ENCODE data around the gene TECR. TPM values are rescaled to one million over a fixed set of nuclear protein-coding genes. Genes with fewer than 3 reads are reported as not detected.

Gene TECR
- total and polyA plus RNA-seq, 2 of the 13 experiments (the other 11 are each of a cell fraction or from before 2014, with no cell fraction given) = 54.9 to 121 TPM

GRCh38 chr19:14571695-14572490, 42.5 kb downstream of the TECR start, which contains the start of gene NDUFB7 (continued):
- TF ChIP-seq SIX4 (CRISPR knock-in tag; IDR thresholded peaks at IDR 0.05) = peak; percentile 55; the same call in 1 of the 2 replicates
- no peak for TF ChIP-seq ATRX (CRISPR knock-in tag; IDR thresholded peaks at IDR 0.05; ENCODE audit: borderline replicate concordance)
- TF ChIP-seq POLR2A (IDR thresholded peaks at IDR 0.05; ENCODE audit: insufficient read depth in 1 of 2, low read depth in 2 of 2, low read length in 2 of 2) = peak; percentile 85 to 91
- TF ChIP-seq KAT2B (IDR thresholded peaks at IDR 0.05; ENCODE audit: borderline replicate concordance, low read depth, low read length) = no peak
- TF ChIP-seq PRMT3 (CRISPR knock-in tag; IDR thresholded peaks at IDR 0.05; ENCODE audit: borderline replicate concordance, low read depth) = no peak
- peak; percentile 58 for TF ChIP-seq DR1 (CRISPR knock-in tag; IDR thresholded peaks at IDR 0.05)
- no peak for TF ChIP-seq ARNT2 (CRISPR knock-in tag; IDR thresholded peaks at IDR 0.05; ENCODE audit: low read depth)
- no peak for TF ChIP-seq PLRG1 (conservative IDR thresholded peaks at IDR 0.05)
- TF ChIP-seq MED8 (CRISPR knock-in tag; IDR thresholded peaks at IDR 0.05; ENCODE audit: insufficient replicate concordance) = peak; percentile 61
- peak; percentile 78; the same call in 1 of the 2 replicates for TF ChIP-seq ZNF772 (CRISPR knock-in tag; IDR thresholded peaks at IDR 0.05)
- 0 out of 2 replicates have a peak, but pooled peaks have one; percentile 41 for TF ChIP-seq ZNF550 (CRISPR knock-in tag; IDR thresholded peaks at IDR 0.05; ENCODE audit: borderline replicate concordance)
- TF ChIP-seq ZNF776 (CRISPR knock-in tag; IDR thresholded peaks at IDR 0.05) = no peak
- no peak for TF ChIP-seq ZBTB1 (CRISPR knock-in tag; IDR thresholded peaks at IDR 0.05; ENCODE audit: borderline replicate concordance)
- no peak for TF ChIP-seq NR1H2 (CRISPR knock-in tag; IDR thresholded peaks at IDR 0.05; ENCODE audit: borderline replicate concordance, low read depth)
- no peak for TF ChIP-seq THYN1 (CRISPR knock-in tag; IDR thresholded peaks at IDR 0.05; ENCODE audit: borderline replicate concordance, low read depth)
- no peak for TF ChIP-seq ZBTB43 (CRISPR knock-in tag; conservative IDR thresholded peaks at IDR 0.05)
- no peak for TF ChIP-seq CERS6 (CRISPR knock-in tag; IDR thresholded peaks at IDR 0.05)
- peak; percentile 87 for TF ChIP-seq U2AF1 (optimal IDR thresholded peaks at IDR 0.05; ENCODE audit: low read depth, low read length)
- peak; percentile 94 for TF ChIP-seq IKZF4 (CRISPR knock-in tag; IDR thresholded peaks at IDR 0.05; ENCODE audit: borderline replicate concordance, low read depth, not compliant biosample characterization)
- TF ChIP-seq ZNF652 (CRISPR knock-in tag; IDR thresholded peaks at IDR 0.05; ENCODE audit: borderline replicate concordance, low read depth) = 0 out of 2 replicates have a peak, but pooled peaks have one; percentile 17
- TF ChIP-seq ZNF225 (CRISPR knock-in tag; IDR thresholded peaks at IDR 0.05) = peak; percentile 92
- TF ChIP-seq MBNL3 (CRISPR knock-in tag; conservative IDR thresholded peaks at IDR 0.05) = no peak
- peak; percentile 70 for TF ChIP-seq ZNF160 (CRISPR knock-in tag; IDR thresholded peaks at IDR 0.05)
- no peak for TF ChIP-seq KLF15 (CRISPR knock-in tag; IDR thresholded peaks at IDR 0.05; ENCODE audit: borderline replicate concordance)
- TF ChIP-seq GFI1 (CRISPR knock-in tag; IDR thresholded peaks at IDR 0.05; ENCODE audit: borderline replicate concordance) = peak; percentile 49; the same call in 1 of the 2 replicates
- TF ChIP-seq ZNF281 (CRISPR knock-in tag; IDR thresholded peaks at IDR 0.05; ENCODE audit: borderline replicate concordance) = no peak
